CD4-positive, alpha-beta T cell treated with Interleukin-1 beta for 1 hour (primary cell): ENCODE measurements around the gene PQBP1.
"Not testable (repeated sequence)": the region's sequence is repeated elsewhere in the genome, so short reads cannot be mapped to it uniquely, and the experiment has no call there.

Experiments used
- DNase-seq, 2 donors: peaks; one replicate each; pipeline ENCODE4 v3.0.0-alpha.2; 2020 to 2022

The PQBP1 gene, protein sequence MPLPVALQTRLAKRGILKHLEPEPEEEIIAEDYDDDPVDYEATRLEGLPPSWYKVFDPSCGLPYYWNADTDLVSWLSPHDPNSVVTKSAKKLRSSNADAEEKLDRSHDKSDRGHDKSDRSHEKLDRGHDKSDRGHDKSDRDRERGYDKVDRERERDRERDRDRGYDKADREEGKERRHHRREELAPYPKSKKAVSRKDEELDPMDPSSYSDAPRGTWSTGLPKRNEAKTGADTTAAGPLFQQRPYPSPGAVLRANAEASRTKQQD

DNA sequence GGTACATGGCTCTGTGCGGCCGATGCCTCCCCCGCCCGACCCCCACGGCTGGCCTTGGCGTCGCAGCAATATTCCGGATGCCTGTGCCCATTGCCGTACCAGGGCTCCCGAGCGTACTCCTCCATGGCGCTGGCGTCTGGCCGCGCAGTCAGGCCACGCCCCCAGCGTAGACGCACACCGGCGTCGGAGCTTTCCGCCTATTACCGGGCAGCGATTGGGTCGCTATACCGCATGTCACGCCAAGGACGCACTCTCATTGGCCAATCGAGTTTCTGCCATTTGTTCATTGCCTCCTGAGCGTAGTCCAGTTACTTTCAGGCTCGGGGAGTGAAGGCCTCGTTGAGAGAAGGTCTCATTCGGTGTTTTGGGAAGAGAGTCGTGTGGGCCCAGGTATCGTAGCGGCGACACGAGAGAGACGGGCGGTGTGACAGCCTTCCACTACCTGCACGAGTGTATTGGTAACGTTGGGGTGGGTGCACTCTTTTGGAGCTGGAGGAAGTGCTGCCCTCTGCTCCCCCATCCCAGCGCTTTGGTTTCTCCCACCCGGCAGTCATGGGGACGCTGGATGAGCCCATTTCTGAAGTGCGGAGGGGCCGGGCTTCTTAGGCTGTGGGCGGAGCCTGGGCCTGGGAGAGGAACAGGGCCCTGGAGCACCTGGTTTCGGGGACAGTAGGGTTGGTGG, at the start of gene PQBP1, which contains the start of gene TIMM17B:
PQBP1 (plus strand) TSS at position 306 of the 682 bp plus-strand sequence. CDS start 580 bp downstream, outside the sequence.
TIMM17B (minus strand) TSS at position 144 of the 682 bp plus-strand sequence; CDS start at position 125, 19 bp downstream.
- DNase-seq: peak; percentile 92 to 93

DNA sequence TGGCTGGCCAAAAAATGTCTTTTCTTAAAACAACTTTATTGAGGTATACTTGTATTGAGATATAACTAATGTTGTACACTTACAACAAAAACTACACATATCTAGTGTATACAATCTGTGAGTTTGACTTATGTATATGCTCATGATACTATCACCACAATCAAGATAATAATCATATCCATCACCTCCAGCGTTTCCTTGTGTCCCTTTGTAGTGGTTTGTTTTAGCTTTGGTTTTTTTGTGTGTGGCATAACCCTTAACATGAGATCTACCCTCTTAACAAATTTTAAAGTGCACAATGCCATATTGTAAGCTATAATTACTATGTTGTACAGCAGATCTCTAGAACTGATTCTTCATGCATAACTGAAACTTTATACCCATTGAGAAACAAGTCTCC, 48.9 kb upstream of the PQBP1 start:
- DNase-seq: no peak

DNA sequence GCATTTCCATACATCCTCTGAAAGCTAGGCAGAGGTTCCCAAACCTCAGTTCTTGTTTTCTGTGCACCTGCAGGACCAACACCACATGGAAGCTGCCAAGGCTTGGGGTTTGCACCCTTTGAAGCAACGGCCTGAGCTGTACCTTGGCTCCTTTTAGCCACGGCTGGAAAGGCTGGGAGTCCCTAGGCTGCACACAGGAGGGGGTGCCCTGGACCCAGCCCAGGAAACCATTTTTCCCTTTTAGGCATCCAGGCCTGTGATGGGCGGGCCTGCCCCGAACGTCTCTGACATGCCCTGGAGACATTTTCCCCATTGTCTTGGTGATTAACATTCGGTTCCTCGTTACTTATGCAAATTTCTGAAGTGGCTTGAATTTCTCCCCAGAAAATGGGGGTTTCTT, 44.9 kb upstream of the PQBP1 start:
- DNase-seq: no peak

DNA sequence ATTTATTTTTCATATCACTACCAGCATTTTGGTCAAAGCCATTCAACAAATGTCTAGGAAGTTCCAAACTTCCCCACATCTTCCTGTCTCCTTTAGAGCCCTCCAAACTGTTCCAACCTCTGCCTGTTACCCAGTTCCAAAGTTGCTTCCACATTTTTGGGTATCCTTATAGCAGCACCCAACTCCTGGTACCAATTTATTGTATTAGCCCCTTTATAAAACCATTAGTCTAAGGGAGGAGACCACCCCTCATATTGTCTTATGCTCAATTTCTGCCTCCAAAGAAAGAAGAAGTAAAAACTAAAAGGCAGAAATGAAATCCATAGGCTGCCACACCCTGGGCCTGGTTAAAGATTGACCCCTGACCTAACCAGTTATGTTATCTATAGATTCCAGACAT, 44.2 kb upstream of the PQBP1 start:
- DNase-seq: not testable (repeated sequence)

DNA sequence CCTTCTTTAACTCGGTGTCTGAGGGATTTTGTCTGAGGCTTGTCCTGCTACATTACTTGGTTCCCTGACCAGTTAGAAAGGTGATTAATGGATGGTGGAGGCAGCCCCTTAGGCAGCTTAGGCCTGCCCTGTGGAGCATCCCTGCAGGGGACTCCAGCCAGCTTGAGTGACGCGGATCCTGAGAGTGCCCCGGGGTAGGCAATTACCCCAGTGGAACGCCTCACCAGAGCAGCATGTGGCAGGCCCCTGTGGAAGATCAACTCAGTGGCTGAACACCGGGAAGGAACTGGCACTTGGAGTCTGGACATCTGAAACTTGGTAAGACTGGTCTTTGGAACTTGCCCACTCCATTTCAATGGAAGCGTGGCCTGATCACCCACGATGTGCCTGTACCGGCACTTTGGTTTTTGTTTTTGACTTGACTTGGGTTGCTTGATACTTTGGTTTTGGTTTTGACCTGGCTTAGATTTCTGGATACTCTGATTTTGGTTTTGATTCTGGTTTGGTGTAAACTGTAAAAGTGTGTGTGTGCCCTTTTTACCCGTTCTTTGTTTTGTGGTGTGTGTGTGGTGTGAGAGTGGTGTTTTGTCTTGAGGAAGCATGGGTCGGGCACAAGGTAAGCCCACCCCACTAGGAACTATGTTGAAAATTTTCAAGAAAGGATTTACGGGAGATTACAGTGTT, 43.5 kb upstream of the PQBP1 start:
- not testable (repeated sequence) for DNase-seq

DNA sequence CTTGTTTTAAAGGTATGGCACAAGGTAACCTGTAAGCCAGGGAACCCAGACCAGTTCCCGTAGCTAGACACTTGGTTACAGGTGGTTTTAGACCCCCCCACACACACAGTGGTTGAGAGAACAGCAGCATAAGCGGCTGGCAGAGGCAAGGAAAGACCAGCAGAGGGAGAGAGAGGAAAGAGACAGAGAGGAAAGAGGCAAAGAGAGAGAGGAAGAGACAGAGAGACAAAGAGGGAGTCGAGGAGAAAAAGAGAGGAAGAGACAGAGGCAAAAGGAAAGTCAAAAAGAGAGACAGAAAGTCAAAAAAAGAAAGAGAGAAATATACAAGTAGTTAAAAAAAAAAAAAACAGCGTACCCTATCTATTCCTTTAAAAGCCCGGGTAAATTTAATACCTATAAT, 42.8 kb upstream of the PQBP1 start:
- DNase-seq: peak in 1 of 2 donors; percentile 15

DNA sequence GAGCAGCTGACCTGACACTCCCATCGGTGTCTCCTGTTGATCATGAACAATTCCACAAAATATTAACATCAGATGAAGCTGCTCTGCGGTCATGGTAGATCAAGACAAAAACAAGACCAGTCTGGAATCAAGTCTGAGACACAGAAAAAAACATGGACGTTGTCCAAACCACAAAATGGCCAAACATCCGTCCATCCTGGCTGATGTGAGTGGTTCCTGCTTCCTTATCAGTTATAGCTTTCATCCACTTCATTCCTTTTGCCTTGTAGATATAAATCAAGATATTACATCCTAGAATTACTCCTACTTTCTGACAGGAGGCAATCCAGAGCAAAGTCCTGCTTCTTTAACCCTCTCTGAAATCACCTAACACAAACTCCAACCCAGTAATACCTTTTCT, 33.5 kb upstream of the PQBP1 start:
- no peak for DNase-seq

DNA sequence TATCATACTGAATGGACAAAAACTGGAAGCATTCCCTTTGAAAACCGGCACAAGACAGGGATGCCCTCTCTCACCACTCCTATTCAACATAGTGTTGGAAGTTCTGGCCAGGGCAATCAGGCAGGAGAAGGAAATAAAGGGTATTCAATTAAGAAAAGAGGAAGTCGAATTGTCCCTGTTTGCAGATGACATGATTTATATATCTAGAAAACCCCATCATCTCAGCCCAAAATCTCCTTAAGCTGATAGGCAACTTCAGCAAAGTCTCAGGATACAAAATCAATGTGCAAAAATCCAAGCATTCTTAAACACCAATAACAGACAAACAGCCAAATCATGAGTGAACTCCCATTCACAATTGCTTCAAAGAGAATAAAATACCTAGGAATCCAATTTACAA, 25.7 kb upstream of the PQBP1 start:
- not testable (repeated sequence) for DNase-seq

DNA sequence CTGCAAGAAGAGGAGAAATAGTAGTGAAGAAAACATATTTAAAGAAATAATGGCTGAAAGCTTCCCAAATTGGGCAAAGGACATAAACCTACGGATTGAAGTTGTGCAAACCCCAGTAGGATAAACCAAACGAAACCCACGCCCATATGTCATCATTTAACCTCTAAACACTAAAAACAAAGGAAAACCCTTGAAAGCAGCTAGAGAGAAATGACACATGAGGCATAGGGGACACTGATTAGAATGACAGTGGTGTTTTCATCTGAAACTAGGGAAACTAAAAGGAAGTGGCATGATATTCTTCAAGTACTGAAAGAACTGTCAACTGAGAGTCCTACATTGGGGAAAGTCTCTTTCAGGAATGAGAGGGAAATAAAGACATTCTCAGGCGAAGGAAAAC, 20.8 kb upstream of the PQBP1 start:
- not testable (repeated sequence) for DNase-seq

DNA sequence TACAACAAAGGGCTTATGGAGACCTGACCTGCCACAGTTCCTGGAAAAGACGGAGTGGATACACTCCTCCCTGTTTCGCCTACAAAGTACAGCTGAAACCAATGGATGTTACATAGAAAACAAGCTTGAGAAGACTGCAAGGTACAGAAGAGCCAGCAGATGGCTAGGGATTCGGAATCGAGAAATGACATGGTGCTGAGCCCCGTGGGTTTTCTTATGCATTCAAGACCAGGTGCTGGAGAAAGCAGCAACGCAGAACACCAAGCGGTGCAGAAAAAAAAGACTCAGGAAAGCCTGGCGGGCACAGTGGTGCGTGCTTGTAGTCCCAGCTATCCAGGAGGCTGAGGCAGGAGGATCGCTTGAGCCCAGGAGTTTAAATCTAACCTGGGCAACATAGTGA, 14.0 kb upstream of the PQBP1 start:
- DNase-seq: no peak

DNA sequence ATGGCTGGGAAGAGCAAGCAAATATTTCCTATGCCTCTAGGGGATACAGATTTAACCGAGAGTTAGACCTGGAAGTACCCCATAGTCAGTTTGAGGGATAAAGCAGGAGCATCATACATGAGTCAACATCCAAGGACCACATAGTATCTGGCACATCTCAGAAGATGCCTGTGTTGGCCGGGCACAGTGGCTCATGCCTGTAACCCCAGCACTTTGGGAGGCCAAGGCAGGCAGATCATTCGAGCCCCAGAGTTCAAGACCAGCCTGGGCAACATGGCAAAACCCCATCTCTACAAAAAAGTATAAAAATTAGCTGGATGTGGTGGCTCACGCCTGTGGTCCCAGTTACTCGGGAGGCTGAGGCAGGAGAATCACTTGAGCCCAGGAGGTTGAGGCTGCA, 11.1 kb upstream of the PQBP1 start:
- not testable (repeated sequence) for DNase-seq

DNA sequence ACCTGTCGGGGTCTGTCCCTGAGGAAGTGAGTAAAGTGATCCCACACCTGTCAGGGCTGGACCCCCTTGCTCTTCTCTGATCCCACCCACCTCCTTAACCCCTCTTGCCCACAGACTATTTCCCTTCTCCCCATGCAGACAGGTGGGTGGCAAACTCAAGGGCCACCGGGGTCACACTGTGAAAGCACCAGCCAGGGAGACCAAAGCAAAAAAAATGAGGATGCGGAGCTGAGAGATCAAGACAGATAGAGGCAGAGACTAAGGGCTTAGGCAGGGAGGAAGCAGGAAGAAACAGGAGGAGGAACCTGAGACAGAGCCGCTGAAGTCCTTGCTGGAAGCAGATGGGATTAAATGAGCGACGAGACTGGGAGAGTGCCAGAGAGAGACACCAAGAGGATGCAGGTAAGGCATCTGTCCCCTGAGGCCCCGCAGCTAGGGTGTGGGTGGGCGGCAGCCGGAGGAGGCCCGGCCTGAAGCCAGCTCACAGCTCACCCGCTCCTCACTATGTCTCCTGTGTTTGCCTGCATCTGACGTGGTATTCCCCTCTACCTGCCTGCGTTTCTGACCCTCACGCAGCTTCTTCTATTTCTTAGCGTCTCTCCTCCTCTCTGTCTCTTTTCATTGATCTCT, 7.3 kb upstream of the PQBP1 start:
- DNase-seq: no peak

DNA sequence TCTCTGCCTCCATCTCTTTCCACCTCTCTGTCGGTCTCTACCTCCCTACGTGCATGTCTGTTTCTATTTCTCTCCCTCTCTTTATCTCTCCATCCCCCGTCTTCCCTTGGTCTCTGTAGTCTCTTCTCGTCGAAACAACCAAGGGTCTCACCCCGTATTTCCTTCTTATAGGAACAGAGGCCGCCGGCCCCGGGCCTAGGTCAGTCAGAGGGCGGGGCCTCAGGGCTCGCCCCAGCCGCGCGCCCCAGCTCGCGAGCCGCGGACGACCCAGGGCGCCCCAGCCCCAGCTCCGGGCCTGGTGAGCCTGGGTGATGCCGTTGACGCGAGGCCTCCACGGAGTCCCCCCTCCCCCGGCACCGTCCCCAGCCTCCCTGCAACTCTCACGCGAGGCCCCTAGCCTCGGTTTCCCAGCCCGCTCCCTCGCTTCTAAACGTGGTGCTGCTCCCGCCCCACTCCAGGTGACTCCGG, 6.8 kb upstream of the PQBP1 start:
- DNase-seq: no peak

DNA sequence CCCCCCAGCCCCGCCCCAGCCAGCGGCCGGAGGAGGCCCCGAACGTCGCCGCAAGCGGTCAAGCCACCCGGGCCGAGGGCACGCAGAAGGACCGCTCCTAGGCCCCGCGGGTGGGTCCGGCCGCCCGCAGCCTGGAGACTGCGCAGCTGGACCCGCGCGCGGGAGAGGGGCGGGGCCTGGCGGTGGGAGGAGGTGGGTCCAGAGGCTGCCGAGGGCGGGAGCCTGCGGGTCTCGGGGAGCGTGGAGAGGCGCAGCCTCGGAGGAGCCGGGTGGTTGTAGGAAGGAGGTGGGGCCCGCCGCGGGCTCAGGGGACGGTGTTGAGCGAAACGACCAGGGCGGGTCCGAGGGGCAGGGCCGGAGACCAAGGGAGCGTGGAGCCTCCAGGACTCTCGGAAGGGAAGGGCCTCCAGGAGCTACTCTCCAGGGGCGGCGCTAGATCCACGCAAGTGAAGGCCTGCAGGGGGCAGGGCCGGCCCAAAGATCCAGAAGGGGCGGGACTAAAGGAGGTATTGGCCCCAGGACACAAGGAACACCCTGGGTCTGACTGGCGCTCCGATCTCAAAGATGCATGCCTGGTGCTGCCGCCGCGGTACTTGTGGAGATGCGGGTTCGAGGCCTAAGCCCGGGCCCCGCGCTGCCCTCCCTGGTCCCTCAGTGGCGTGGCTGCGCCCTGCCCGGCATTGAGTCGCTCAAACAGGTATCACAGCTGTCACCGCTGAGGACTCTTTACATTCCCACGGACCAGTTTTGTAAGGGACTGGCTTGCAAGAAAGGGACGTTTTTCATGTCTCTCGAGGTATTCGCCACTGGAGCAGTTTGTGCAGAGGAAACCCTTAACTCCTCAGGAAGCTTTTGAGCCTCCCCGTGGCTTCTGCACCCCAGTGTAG, 6.1 kb upstream of the PQBP1 start:
- peak; percentile 82 for DNase-seq

DNA sequence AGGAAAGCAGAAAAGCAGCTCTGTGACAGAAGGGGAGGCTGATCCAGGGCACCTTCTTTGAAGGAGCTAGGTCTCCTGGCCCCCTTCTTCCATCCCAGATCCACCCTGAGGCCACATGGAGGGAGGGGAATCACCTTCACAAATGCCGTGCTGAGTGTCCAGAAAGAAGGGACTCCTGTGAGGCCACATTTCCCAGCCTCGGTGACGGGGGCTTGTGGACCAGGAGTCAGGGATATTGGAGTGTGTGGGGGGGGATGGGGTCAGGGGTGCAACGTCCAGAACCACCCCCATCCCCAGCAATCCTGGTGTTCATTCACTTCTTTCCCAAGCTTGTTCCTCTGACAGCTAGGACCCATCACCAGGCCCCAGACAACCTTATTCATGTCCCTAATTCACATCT, 4.8 kb upstream of the PQBP1 start:
- no peak for DNase-seq

DNA sequence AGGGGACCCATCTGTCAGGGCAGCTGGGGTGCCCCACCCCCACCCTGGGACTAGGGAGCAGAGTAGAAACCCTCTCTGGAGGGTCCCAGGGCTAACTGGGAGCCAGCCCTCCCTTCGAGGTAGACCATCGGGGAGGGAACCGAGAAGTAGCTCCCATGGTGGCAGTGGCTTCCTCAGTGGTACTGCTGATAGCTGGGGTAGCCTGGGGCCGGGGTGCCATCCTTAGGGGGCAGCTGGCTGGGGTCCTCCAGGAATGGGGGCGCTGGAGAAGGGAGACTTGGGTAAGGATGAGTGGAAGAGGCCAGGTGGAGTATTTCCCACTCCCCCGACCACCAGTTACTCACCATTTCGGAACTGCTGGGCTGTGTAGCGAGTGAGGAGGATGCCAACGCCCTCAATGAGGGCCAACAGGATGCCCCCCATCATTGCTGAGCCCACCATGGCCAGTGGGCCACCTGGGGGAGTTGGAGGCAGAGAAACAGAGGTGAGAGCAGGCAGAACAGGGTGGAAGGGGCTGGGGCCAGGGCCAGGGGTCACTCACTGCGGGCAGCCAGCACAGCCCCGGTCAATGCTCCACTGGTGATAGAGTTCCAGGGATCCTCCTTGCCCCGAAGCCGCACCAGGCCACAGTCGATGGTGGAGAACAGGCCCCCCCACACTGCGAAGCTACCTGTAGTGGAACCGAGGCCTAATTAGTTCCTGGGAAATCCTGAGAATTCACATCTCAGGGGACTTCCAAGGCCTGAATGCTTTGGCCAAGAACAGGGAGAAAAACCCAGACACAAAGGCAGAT, 4.0 kb upstream of the PQBP1 start:
- no peak for DNase-seq

DNA sequence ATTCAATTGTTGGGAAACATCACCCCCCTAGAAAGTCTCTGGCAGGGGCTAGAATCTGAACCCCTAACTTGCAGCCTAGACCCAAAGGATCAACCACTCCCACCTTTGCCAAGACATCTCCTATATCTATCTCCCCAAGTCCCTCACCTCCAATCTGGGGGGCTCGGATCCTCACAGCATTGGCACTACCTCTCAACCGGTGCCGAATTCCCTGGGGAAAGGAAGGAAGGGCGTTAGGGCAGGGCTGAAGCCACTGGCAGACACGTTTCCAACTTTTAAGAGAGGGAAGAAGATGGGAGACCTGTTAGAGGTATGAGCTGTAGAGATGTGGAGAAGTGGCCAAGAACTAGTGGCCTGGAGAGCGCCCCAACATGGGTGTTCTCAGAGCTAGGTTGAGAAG, 2.8 kb upstream of the PQBP1 start:
- DNase-seq: no peak

DNA sequence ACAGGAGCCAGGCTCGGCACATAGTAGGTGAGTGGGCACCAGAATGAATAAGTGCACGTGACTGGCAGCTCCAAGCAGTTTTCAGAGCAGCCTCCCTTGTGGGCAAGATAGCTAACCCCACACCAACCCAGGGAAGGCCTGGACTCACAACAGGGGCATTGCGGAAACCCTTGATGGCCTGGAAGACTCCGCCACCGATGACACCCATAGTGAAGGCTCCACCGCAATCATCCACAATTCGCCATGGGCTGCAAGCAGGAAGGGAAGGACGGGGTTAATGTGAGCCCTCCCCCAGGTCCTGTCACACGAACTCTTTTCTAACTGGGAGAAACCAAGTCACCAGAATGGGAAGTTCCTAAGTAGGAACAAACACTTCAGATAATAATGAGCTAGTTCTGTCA, 1.1 kb upstream of the PQBP1 start:
- no peak for DNase-seq

DNA sequence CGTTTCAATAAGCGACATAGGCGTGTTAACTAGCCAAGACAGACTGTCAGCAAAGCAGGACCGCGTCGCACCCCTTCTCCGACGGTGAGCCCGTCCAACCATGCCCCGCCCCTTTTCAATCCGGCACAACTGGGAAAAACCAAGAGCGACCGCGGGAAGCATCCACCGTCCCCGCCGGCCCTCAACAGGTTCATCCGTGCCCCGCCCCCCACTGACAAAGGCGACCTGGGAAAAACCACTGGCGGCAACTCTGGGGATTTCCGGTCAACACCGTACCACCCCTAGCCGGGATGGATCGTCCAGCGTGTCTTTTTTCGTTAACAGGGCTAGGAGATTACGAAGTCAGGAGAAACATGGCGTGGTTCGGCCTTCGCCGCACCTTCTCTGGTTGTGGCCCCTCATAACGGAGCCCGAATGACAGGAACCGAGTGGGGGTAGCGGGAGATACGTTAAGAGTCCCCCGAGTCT, 539 bp upstream of the PQBP1 start:
- DNase-seq: peak; percentile 80 to 81

DNA sequence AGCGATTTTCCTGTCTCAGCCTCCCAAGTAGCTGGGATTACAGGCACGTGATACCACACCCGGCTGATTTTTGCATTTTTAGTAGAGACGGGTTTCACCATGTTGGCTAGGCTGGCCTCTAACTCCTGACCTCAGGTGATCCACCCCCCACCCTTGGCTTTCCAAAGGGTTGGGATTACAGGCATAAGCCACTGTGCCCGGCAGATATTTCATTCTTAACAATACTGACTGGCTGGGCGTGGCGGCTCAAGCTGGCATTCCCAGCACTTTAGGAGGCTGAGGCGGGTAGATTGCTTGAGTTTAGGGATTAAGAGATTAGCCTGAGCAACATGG, 1.3 kb downstream of the PQBP1 start:
- DNase-seq: no peak

DNA sequence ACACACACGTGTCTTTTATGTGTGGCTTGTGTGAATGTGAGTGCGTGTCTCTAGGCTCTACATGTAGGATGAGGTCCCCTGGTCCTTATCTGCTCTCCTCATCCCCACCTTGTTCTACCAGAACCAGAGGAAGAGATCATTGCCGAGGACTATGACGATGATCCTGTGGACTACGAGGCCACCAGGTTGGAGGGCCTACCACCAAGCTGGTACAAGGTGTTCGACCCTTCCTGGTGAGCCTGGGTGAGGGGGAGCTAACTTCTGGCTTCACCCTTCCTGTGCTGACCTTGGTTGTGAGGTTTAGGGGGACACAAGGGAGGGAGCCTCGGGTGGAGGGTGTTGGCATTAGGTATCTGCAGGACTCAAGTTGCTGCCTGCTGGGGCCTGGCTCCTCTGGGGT, 3.3 kb downstream of the PQBP1 start:
- DNase-seq: no peak
